Measurements from ENCODE around the gene ATG9B.
"Not testable (repeated sequence)": the region's sequence is repeated elsewhere in the genome, so short reads cannot be mapped to it uniquely, and the experiment has no call there.

ATG9B gene

DNA sequence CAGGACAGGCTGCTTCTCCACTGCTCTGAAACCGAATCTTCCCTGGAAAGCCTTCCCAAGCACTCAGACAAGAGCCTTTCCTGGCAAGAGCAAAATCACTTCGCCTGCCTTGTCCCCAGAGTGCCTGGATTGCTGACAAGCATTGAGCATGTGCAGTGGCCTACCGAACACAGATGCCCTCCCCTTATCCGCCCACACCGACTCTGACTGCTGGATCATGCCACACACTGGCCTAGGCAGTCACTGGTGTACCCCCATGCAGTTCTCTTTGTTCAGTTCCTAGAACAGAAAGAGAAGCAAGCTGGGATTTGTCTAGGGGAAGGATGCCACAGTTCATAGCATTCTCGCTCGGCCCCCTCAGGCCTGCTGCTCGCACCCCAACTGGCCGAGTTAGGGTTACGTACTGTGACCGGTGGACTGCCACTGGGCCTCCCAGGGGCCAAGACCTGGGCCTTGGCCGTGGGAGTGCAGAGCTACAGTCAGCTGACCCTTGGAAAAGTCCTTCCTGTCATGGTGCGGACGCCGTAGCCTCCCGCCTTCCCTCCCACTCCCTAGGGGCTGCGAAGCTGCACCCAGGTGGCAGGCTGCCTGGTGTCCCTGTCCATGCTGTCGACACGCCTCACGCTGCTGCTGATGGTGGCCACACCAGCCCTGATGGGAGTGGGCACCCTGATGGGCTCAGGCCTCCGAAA, 10.9 kb upstream of the ATG9B start:
- DNase-seq (ENCODE audit: low spot score): no peak

DNA sequence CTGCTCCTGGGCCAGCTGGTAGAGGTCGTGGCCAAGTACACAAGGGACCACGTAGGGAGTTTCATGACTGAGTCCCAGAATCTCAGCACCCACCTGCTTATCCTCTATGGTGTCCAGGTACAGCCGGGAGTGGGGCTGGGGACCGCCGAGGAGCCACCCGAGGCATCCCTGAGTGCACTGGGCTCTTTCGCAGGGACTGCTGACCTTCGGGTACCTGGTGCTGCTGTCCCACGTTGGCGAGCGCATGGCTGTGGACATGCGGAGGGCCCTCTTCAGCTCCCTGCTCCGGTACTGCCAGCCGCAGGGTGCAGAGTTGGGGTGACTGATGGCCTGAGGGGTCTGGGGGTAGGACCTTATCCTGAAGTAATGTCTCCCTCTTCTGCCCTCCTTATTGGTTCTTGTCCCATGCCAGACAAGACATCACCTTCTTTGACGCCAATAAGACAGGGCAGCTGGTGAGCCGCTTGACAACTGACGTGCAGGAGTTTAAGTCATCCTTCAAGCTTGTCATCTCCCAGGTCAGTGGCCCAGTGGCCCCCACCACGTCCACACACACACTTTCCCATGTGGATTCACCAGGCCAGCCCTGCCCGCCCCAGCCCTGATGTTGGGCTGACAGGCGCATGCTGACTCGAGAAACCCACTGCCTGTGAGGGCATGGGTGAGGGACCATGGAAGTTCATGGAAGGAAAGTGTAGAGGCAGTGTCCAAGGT, 10.2 kb upstream of the ATG9B start:
- no peak for DNase-seq (ENCODE audit: low spot score)

DNA sequence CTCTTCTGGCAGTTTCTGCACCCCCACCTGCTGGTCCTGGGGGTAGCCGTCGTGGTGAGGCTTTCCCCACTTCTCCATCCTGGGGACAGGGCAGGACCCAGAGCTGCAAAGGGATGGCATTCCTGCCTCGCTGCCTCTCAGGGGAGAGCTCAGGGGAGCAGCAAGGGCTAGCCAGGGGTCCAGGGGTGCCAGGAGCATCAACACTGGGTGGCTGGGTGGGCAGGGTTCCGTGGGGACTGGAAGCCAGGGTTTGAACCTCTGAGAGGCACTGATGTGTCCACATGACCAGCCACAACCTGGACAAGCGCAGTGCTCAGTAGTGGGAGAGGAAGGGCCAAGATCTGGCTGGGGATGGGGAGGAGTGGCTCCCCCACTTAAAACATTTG, 9.6 kb upstream of the ATG9B start:
- no peak for DNase-seq (ENCODE audit: low spot score)

DNA sequence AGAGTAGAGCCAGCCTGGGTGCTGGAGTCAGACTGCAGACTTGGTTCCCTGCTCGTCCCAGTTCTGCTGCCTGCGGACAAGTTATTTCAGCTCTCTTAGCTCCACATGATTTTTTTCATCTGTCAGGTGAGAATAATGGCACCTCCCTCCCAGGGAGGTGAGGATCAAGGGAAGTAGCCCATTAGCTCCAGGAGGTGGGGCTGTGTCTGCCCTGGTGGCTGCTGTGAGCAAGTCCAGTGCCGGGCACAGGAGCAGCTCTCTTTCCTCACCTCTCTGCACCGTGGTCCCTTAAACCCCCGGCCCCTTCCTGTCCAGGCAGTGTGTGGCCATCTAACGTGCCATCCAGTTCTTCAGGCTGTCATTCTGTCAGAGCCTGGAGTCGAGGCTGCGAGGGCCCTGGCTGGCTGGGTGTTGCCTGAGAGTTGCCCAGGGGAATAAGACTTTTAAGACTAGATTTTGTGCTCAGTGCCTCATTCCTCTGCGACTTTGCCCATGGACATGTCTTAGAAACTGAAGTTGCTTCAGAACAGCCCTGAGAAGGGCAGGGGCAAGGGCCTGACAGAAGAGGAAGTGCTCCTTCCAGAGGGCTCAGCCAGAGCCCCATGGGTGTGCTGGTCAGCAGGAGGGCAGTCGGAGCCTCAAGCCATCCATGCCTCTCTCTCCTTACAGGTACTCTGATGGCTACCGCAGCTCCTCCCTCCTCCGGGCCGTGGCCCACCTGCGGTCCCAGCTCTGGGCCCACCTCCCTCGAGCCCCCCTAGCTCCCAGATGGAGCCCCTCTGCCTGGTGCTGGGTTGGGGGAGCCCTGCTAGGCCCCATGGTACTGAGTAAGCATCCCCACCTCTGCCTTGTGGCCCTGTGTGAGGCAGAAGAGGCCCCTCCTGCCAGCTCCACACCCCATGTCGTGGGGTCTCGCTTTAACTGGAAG, 8.9 kb upstream of the ATG9B start:
- no peak for DNase-seq (ENCODE audit: low spot score)

DNA sequence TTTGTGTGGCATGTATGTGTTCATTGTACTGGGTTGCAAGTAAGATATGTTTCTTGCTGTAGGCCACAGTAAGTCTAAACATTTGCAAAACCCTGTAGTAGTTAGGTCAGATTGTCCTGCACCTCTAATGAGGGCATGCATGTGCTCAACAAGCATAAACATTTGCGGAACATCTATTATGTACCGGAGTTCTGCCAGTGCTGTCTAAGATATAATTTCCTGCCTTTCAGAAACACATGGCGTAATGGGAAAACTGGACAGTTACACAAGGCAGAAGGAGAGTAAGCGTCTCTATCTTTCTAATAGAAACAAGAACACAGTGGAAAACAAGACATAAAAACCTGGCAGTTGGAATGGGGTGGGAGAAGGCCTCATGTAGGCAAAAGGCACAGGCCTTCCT, 6.7 kb upstream of the ATG9B start:
- DNase-seq (ENCODE audit: low spot score): no peak

DNA sequence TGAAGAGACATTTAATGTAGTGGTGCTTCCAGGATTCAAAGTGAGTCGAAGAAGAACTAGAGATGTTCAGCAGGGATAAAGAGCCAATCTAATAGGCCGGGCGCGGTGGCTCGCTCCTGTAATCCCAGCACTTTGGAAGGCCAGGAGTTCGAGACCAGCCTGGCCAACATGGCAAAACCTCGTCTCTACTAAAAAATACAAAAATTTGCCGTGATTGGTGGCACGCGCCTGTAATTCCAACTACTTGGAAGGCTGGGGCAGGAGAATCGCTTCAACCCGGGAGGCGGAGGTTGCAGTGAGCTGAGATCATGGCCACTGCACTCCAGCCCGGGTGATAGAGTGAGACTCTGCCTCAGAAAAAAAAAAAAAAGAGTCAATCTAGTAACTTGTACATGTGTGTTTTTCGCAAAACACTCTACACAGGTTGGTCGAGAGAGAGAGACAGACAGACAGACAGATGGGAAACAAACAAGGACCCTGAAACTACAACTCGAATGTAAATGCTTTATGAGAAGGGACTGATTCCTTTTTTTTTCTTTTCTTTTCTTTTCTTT, 4.7 kb upstream of the ATG9B start:
- DNase-seq (ENCODE audit: low spot score): no peak

DNA sequence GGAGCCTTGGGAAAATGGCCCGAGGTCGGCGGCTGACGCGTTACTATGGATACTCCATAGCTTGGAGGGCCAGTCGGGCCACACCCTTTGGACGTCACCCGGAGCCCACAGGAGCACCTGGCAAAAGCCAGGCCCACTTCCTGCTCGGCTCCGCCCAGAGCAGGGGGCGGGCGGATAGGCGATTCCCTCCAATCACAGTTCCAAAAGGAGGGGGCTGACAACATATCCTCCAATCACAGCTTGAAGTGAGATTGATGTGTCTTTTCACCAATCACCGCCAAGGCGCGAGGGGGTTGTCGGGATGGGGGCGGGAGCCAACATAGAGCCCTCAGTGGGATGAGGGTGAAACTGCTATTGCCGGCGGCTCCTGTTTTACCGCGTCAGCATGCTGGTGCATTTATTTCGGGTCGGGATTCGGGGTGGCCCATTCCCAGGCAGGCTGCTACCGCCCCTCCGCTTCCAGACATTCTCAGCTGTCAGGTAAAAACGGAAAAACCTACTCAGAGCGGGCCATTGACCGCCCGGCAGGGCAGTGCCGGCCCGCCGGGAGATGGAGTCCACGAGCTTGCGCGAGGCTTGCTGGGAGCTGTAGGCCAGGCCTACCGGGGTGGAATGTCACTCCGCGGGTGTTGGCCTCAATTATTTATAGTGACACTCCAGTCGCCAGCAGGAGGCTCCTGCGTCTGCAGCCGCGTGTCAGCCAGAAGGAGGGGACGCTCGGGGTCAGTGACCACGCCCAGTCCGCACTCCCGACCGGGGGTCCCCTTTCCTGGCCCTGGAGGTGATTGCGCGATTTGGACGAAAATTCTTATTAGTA, 4.0 kb upstream of the ATG9B start, which contains the start of gene ABCB8:
Gene ABCB8 (plus strand): TSS at position 320 of the 817 bp plus-strand sequence. CDS start 66 bp downstream, at position 386.
- peak; percentile 100 for DNase-seq (ENCODE audit: low spot score)

DNA sequence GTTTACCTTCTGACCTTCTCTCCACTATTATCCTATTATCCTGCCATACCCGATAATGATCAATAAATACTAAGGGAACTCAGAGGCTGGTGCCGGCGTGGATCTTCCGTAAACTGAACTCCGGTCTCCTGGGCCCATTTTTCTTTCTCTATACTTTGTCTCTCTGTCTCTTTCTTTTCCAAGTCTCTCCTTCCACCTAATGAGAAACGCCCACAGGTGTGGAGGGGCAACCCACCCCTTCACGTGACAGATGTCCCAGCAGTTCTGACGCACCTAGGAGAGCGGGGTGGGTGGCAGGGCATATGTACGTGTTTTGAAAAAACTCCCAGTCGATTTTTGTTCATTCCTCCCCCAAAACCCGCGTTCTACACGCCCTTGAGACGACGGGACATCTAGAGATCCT, 3.4 kb upstream of the ATG9B start:
- not testable (repeated sequence) for DNase-seq (ENCODE audit: low spot score)

DNA sequence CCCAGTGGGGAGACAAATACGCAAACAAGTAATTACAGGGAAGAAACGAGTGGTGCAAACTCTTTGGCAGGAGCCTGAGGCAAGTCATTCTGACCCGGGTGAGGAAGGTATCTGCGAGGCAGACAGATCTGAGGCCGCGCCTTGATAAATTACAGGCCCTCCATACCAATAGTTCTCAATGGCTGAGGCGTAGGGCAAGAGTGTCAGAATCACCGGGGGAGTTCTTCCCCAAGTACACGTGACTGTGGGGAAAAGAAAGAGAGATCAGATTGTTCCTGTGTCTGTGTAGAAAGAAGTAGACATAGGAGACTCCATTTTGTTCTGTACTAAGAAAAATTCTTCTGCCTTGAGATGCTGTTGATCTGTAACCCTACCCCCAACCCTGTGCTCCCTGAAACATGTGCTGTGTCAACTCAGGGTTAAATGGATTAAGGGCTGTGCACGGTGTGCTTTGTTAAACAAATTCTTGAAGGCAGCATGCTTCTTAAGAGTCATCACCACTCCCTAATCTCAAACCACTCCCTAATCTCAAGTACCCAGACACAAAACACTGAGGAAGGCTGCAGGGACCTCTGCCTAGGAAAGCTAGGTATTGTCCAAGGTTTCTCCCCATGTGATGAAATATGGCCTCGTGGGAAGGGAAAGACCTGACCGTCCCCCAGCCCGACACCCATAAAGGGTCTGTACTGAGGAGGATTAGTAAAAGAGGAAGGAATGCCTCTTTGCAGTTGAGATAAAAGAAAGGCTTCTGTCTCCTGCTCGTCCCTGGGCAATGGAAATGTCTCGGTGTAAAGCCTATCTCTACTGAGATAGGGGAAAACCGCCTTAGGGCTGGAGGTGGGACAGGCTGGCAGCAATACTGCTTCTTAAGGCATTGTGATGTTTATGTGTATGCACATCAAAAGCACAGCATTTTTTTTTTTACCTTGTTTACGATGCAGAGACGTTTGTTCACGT, 2.8 kb upstream of the ATG9B start:
- DNase-seq (ENCODE audit: low spot score): not testable (repeated sequence)

DNA sequence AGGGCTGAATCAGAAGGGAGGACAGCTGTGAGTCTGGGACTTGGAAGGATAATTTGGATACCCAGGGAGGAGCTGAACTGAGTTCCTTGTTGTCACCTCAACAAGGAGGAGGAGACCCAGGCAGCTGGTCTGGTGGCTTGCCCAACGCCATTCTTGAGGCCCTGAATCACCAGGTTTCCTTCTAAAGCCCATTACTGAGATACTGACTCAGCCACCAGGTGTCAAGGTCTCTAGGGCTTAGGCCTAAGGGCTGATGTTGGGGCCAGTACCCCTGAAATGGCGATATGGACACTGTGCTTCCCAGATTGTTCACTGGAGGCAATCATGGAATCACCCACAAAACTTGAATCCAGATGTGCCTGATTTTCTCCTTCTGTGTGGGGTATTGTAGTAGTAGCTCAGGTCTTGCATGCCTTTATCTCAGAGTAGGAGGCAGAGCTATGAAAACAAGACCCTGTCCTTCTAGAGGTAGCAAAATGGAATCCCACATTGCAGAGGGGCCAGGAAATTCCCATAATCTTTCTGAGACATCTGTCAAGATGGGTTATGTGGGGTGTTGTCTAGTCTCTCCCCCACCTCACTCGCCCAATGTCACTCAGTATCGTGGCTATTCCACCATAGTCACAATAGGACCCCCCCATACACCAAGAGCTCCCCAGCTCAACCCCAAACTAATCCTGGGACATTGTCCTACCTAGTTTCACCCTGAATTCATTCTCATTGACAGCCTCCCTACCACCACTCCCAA, 1.8 kb upstream of the ATG9B start:
- DNase-seq (ENCODE audit: low spot score): no peak

DNA sequence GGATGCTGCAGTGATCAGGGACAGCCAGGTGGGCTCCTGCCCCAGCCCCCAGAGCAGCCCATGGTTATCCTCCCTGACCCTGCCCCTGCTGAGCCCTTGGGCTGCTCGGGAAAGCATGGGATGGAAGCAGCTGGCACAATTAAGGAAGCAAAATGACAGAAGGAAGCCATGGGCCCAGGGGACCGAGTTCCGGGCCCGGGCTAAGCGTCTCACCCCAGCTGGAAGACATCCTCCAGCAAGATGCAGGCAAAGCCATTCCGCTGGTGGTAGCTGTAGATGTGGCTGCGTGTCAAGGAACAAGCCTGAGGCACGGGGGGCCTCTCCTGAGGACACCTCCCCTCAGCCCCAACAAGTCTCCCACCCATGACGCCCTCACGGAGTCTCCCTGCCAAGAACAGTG, 1.1 kb downstream of the ATG9B start:
- no peak for DNase-seq (ENCODE audit: low spot score)

DNA sequence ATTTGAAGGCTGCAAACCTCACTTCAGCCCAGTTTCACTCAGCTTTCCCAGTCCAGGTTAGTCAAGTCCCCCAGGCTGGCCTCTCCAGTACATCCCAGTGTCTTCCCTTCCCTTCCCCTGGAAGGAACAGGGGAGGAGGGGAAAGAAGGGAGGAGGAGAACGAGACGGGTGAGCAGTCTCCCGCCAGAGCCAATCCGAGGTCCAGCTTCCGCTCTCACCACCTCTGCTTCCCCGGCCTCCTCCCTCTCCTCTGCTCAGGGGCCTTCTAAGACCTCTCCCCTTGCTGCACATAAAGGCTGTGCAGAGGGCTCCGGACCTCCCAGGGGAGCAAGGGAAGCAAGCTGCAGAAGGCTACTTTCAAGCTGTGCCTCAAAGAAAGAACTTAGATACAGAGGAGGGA, 4.1 kb downstream of the ATG9B start:
- no peak for DNase-seq (ENCODE audit: low spot score)

DNA sequence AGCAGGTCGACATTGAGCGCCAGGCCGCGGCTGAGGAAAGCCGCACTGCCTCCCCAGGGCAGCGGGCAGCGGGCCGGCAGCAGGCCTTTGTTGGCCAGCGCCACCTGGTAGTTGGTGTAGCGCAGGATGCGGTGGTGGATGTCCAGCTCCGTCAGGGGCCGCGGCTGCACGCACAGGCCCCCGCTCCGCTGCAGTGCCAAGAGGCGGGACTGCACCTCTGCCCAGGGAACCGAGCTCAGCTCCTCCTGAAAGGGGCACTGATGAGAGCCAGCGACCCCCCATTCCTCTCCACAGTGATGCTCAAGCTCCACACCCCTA, 5.2 kb downstream of the ATG9B start:
- DNase-seq (ENCODE audit: low spot score): no peak

DNA sequence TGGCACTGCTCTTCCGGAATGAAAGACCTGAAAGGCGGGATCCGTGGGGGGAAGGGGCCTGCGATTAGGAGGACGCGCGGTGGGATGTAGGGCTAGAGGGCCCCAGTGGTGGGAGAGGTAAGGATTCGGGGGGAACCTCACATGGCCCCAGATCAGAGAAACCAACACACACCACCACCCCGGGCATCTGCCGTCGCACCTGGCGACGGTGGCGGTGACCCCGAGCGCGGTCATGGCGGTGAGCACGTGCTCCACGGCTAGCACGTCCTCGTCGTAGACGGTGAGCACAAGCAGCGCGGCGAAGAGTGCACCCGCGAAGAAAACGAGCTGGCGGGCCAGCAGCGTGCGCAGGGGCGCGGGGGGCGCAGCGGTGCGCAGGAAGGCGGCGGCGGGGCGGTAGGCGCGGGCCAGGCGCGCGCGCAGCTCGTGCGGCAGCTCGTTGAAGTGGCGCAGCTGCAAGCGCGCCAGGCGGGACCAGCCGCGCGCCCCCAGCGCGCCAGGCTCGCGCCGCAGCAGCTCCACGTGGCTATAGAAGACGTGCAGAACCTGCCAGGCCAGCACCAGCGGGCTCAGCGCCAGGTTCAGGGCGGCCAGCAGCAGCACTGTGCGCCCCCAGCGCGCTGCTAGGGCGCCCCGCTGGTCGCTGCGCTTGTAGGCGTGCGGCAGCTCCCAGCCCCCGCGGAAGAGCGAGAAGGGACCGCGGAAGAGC, 5.7 kb downstream of the ATG9B start:
- no peak for DNase-seq (ENCODE audit: low spot score)

DNA sequence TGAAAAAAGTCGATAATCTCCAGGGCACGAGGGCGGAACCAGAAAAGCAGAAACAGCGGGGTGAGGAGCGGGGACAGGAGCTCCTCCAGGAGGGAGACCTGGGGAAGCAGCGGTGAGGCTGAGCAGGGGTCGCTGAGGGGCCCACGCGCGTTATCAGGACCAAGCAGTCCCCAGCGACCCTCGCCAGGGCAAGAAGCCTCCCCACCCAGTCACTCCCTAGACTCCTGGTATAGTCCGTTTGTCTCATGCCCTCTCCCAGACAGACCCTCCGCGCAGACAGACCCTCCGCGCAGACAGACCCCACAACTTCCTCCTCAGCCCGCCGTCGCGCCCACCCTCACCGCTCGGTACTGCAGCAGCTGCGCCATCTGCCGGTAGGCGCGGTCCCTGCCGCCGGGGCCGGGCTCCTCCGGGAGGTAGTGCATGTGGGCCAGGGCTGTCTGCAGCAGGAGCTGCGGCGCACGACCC, 6.3 kb downstream of the ATG9B start:
- peak; percentile 93 for DNase-seq (ENCODE audit: low spot score)

DNA sequence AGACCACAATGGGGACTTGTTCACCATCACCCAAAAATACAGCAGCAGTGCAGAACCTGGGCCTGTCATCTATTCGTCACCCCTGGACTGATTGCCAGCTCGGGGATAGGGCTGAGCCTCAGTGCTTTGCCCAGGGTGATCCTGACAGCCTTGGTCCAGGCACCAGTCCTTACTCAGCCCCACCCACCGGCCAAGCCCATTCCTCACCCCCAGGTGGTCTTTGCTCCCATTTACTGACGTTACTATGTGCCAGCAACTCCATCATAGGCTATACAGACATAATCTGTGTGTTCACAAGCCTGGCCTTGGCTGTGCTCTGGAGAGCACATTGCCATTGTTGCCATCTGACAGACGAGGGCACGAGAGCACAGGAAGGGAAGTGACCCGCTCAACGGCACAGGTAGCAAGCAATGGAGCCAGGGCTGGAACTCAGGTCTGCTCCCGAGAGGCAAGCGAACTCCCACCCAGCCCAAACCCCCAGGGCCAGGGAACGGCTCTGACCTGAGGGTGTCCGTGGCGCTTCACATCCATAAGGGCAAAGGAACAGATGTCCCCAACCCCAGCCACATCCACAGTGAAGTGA, 6.8 kb downstream of the ATG9B start:
- DNase-seq (ENCODE audit: low spot score): no peak

DNA sequence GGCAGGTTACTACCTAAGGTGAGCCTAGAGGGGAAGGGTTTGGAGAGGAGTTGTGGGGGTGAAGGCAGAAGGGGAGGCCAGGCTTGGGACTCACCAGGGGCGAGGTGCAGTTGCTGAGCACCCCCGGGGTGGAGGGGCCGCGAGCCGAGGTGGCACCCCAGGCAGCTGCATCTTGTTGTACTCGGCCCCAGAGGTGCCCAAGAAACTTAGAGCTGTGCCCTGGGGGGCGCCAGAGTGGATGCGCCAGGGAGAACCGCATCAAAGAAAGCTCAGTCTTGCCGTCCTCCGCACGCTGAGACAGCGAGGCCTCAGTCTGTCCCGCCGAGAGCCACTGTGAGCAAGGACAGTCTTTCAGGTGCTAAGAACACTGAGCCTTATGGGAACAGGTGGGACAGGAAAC, 7.4 kb downstream of the ATG9B start:
- no peak for DNase-seq (ENCODE audit: low spot score)

DNA sequence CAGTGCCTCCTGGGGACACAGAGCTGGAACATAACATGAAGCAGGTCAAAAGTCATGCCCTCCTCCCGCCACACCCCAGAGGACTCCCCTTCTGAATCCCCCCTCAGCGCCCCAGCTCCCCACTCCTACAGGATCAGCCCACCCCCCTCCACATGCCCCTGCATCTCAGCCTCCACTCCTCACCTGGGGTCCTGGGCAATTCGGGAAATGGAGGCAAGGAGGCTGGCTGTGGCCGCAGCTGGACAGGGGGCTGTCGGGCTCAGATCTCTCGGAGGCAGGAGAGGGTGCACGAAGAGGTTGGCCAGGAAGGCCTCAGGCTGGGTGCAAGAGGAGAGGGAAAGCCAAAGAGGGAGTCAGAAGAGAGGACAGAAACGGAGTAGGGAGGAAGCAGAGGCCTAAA, 7.8 kb downstream of the ATG9B start:
- DNase-seq (ENCODE audit: low spot score): no peak

DNA sequence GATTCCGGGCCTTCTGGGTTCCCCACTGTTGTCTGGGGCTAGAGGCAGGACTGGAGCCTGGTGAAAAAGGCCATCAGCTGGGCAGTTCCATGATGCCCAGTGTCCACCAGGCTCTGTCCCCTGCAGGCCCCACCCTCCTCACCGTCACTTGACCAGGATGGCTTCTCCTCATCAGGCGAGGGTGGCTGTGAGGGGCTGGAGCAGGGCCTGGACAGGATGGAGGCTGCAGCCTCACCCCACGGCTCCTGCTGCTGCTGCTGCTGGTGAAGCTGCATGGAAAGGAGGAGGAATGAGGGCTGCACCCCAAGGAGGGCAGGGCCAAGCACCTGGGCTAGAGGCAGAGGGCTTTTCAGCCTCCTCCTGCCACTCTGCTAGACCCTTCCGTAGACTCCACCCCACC, 8.3 kb downstream of the ATG9B start:
- no peak for DNase-seq (ENCODE audit: low spot score)
